GM12872 (cell line): ENCODE results near the gene S100A3.

Source experiments
- CTCF ChIP-seq: IDR thresholded peaks from 3 replicates; pipeline ENCODE4 v1.5.1; 2011; ENCODE audit warnings: low read depth, mild to moderate bottlenecking, low read length, moderate library complexity; ENCODE audit not compliant: insufficient read depth

Gene S100A3

GRCh38 chr1:153548722-153549688 lies at the start of gene S100A3:
TSS of gene S100A3 (minus strand) at chr1:153549258. CDS start at chr1:153548485, 773 bp downstream.
- no peak for TF ChIP-seq CTCF

DNA sequence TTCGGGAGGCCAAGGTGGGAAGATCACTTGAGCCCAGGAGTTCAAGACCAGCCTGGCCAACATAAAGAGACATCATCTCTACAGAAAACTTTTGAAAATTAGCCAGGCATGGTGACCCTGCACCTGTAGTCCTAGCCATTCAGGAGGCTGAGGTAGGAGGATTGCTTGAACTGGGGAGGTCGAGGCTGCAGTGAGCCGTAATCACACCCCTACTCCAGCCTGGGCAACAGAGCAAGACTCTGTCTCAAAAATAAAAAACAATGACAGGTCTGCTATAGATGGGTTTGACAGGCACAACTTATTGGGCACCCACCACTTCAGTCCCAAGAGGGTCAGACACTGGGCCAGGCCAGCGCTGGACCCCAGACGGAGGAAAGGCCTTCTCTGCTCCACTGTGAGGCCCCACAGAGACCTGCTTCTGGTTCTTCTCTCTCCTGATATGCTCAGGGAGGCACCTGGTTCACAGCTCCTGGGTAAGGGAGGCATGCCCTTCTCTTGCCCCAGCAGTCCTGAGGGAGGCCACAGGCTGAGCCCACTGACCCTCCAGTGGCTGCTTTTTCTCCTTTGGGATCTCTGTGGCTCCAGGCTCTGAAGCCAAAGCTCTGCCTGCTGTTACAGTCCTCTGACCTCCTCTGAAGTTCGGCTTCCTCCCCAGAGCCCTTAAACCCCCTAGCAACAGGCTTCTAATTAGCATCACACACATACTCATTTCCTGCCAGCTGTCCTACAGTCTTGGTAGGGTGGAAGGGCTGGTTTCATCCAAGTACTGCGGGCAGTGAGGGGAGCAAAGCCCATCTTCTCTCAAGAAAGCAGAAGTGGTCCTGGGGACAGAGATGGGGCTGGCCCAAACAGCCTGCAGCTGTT lies 49.5 kb upstream of the S100A3 start:
- no peak for TF ChIP-seq CTCF

DNA sequence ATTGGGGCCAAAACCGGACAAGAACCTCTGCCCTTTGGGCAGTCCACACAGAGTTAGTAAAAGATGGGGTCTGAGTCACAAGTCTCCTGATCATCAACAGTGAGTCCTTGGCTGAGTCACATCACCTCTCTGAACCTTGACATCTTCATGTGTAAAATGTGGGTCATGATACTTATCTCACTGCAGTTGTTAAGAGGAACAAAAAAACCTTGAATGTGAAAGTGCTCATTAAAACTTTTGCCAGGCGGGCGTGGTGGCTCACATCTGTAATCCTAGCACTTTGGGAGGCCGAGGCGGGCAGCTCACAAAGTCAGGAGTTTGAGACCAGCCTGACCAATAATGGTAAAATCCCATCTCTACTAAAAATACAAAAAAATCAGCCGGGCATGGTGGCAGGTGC lies 48.1 kb upstream of the S100A3 start:
- TF ChIP-seq CTCF, result no peak

- TF ChIP-seq CTCF, result no peak
Measured at GRCh38 chr1:153592748-153593147, 43.7 kb upstream of the S100A3 start.

- TF ChIP-seq CTCF, result no peak
Measured at GRCh38 chr1:153588482-153588881, 39.4 kb upstream of the S100A3 start.

DNA sequence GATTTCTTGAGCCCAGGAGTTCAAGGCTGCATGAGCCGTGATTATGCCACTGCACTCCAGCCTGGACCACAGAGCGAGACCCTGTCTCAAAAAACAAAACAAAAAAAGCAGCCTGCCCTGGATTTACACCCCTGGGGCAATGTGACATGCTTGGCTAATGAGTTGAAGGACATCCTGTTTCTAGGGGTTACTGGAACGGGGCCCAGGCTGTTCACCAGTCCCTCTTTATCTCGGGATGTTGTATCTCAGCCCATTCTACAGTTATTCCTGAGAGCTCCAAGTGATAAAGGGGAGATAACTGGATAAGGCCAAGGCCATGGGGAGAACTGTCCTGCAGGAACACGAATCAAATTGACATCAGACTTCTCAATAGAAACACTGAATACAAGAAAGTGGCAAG lies 38.3 kb upstream of the S100A3 start:
- TF ChIP-seq CTCF, result no peak

DNA sequence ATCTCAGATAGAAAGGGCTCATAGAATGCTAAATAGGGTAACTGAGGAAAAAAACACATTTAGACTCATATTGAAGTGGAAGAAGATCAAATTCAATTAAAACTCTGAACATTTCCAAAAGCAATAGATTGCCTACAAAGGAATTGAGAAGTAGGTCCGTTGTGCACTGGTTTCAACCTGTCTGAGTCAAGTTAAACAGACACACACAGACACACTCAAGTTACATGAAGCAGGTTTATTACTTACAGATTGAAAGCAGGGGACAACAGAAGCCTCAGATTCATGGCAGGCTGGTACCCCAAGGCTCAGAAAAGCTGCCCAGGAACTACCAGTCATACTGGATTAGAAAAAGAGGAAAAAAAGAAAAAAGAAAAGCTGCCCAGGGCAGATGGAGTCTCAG lies 37.3 kb upstream of the S100A3 start:
- no peak for TF ChIP-seq CTCF
